NB4 (cell line): ENCODE measurements around the gene CACNA2D3.

Experiments used
- POLR2A ChIP-seq: IDR thresholded peaks from 2 replicates; pipeline ENCODE4 v1.6.1; 2011; ENCODE audit warnings: mild to moderate bottlenecking; ENCODE audit not compliant: insufficient read length; ENCODE audit errors: extremely low read depth
- TF ChIP-seq, protein P1 (sequence below): IDR thresholded peaks from one replicate; pipeline ENCODE4 v1.5.1; 2012; ENCODE audit warnings: low read depth, low read length

DNA sequence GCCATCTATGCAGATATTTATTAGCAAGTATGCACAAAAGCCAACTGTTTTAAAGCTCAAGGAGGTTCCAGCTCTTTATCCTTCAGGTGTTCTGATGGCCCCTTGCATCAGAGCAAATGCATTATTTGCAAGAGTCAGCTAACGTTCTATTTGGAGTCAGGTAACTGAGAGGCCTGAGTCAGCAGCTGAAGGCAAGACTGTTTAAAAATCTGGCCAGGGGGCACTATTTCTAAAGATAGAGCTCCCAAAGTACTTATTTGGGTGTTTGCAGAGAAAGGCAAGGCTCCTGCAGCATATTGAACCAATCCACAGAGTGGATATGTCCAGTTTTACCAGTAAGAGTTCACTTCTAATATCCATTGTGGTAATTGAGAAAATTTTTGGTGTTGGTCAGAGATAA is 659.4 kb downstream of the CACNA2D3 start:
- TF ChIP-seq, protein P1, sequence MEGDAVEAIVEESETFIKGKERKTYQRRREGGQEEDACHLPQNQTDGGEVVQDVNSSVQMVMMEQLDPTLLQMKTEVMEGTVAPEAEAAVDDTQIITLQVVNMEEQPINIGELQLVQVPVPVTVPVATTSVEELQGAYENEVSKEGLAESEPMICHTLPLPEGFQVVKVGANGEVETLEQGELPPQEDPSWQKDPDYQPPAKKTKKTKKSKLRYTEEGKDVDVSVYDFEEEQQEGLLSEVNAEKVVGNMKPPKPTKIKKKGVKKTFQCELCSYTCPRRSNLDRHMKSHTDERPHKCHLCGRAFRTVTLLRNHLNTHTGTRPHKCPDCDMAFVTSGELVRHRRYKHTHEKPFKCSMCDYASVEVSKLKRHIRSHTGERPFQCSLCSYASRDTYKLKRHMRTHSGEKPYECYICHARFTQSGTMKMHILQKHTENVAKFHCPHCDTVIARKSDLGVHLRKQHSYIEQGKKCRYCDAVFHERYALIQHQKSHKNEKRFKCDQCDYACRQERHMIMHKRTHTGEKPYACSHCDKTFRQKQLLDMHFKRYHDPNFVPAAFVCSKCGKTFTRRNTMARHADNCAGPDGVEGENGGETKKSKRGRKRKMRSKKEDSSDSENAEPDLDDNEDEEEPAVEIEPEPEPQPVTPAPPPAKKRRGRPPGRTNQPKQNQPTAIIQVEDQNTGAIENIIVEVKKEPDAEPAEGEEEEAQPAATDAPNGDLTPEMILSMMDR = no peak
- TF ChIP-seq POLR2A = no peak
